GM23338 (cell line): ENCODE data around the gene ISG15.
A peak's percentile ranks its signal among the peaks of the same experiment; 100 is the strongest.

ENCODE experiments used
- CREB1 ChIP-seq: fragments of 250-450 bp; sonication (Bioruptor Pico); IDR thresholded peaks from 2 replicates; pipeline ENCODE4 v1.5.0; 2020; ENCODE audit warnings: low read depth, mild to moderate bottlenecking, moderate library complexity
- ETS1 ChIP-seq: IDR thresholded peaks from 2 replicates; pipeline ENCODE4 v1.6.1; 2016; ENCODE audit warnings: antibody characterized with exemption
- EZH2 ChIP-seq: fragments of 200-600 bp; sonication (generic); IDR thresholded peaks from one replicate; pipeline ENCODE4 v1.8.0; 2017; ENCODE audit warnings: antibody characterized with exemption, mild to moderate bottlenecking, low read depth; ENCODE audit not compliant: unreplicated experiment
- EZH2phosphoT487 ChIP-seq: fragments of 200-600 bp; sonication (generic); IDR thresholded peaks from one replicate; pipeline ENCODE4 v1.8.1; 2018; ENCODE audit warnings: antibody characterized with exemption; ENCODE audit not compliant: unreplicated experiment
- JUNB ChIP-seq: IDR thresholded peaks from one replicate; pipeline ENCODE4 v1.6.1; 2016; ENCODE audit warnings: antibody characterized with exemption; ENCODE audit not compliant: unreplicated experiment
- NANOG ChIP-seq: IDR thresholded peaks from 2 replicates; pipeline ENCODE4 v1.6.1; 2016; ENCODE audit warnings: antibody characterized with exemption, borderline replicate concordance
- POLR2AphosphoS5 ChIP-seq: IDR thresholded peaks from 2 replicates; pipeline ENCODE4 v1.6.1; 2016; ENCODE audit warnings: antibody characterized with exemption, low read depth
- REST ChIP-seq: IDR thresholded peaks from one replicate; pipeline ENCODE4 v1.6.1; 2018; ENCODE audit warnings: antibody characterized with exemption; ENCODE audit not compliant: unreplicated experiment
- STAT1 ChIP-seq: IDR thresholded peaks from one replicate; pipeline ENCODE4 v1.6.1; 2016; ENCODE audit warnings: antibody characterized with exemption; ENCODE audit not compliant: unreplicated experiment
- ZNF114 ChIP-seq: fragments of 250-450 bp; sonication (Bioruptor Pico); IDR thresholded peaks from 2 replicates; pipeline ENCODE4 v1.5.0; 2020; ENCODE audit warnings: mild to moderate bottlenecking, moderate library complexity
- ZNF331 ChIP-seq: fragments of 250-450 bp; sonication (Bioruptor Pico); IDR thresholded peaks from 2 replicates; pipeline ENCODE4 v1.5.0; 2020; ENCODE audit warnings: low read depth, mild to moderate bottlenecking, moderate library complexity
- ZNF462 ChIP-seq: fragments of 250-450 bp; sonication (Bioruptor Pico); IDR thresholded peaks from 2 replicates; pipeline ENCODE4 v1.5.0; 2020; ENCODE audit warnings: mild to moderate bottlenecking, moderate library complexity
- TF ChIP-seq, protein P1 (sequence below), 2 experiments: fragments of 200-600 bp in 1 of 2; sonication (generic) in 1 of 2; conservative IDR thresholded peaks; 2 replicates each; pipeline versions ENCODE4 v1.5.1 to v1.6.1; 2016 to 2017; ENCODE audit warnings: antibody characterized with exemption in 2 of 2, low read depth in 2 of 2, mild to moderate bottlenecking in 2 of 2, moderate library complexity in 1 of 2

- TF ChIP-seq EZH2: no peak
- TF ChIP-seq, protein P1, sequence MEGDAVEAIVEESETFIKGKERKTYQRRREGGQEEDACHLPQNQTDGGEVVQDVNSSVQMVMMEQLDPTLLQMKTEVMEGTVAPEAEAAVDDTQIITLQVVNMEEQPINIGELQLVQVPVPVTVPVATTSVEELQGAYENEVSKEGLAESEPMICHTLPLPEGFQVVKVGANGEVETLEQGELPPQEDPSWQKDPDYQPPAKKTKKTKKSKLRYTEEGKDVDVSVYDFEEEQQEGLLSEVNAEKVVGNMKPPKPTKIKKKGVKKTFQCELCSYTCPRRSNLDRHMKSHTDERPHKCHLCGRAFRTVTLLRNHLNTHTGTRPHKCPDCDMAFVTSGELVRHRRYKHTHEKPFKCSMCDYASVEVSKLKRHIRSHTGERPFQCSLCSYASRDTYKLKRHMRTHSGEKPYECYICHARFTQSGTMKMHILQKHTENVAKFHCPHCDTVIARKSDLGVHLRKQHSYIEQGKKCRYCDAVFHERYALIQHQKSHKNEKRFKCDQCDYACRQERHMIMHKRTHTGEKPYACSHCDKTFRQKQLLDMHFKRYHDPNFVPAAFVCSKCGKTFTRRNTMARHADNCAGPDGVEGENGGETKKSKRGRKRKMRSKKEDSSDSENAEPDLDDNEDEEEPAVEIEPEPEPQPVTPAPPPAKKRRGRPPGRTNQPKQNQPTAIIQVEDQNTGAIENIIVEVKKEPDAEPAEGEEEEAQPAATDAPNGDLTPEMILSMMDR (conservative IDR thresholded peaks at IDR 0.05; ENCODE audit: low read depth in 2 of 2): peak; percentile 60 to 77
- no peak for TF ChIP-seq EZH2phosphoT487
- no peak for TF ChIP-seq POLR2AphosphoS5
- no peak for TF ChIP-seq STAT1
- no peak for TF ChIP-seq NANOG
- TF ChIP-seq CREB1 (CRISPR knock-in tag): peak; percentile 96
- TF ChIP-seq ZNF331 (CRISPR knock-in tag): no peak
- no peak for TF ChIP-seq JUNB
- TF ChIP-seq REST: no peak
- TF ChIP-seq ZNF462 (CRISPR knock-in tag): no peak
- TF ChIP-seq ETS1: no peak
- no peak for TF ChIP-seq ZNF114
These were observed 19.8 kb downstream of the ISG15 start for GRCh38 chr1:1033009-1033587.
